ELF-1 (cell line): ENCODE measurements around the gene PBX1.

Source experiments
- DNase-seq: peaks from one replicate; pipeline ENCODE4 v3.0.0-alpha.2; 2016; ENCODE audit warnings: low read depth, low spot score

Gene PBX1

GRCh38 chr1:164720440-164721227 is 161.7 kb downstream of the PBX1 start:
- no peak for DNase-seq

- no peak for DNase-seq
These were observed 162.2 kb downstream of the PBX1 start for GRCh38 chr1:164721228-164721496.

GRCh38 chr1:164723296-164723798 is 164.4 kb downstream of the PBX1 start:
- DNase-seq = no peak

DNA sequence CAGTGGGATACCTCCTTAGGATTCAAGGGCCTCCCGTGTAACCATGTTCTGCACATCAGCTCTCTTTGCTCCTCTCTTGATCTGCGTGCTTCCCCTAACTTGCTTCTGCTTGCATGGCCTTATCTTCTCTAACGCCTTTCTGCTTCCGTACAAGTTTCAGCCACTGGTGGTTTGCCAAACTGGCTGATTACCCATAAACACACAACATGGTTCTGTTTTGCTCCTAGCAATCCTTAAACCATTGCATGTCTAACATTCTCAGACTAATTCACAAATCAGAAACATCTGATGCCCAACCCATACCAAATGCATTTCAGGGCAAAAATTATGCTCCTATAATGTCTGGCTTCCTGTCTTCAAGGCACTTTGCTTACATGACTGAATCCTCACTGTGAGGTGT is 166.4 kb downstream of the PBX1 start:
- no peak for DNase-seq

- no peak for DNase-seq
These were observed 167.3 kb downstream of the PBX1 start for GRCh38 chr1:164726235-164726634.

DNA sequence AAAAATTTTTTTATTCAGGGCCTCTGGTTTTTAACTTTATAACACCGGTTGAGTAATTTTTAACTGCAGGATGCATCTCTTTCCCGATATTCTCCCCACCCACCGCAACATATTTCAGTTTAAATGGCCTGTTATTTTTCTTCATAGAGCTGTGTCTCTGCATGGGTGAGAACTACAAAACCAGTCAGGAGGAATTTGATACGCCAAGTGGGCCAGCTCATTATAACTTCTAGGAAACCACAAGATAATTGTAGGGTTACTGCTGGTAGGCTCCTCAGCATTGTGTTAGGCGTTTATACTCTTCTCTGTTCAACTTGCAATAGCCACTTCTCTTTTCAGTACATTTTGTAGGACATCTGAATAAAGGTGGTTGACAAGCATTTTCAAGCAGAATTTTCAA is 169.7 kb downstream of the PBX1 start:
- DNase-seq = no peak

GRCh38 chr1:164731161-164731876 is 172.3 kb downstream of the PBX1 start:
- DNase-seq = peak; percentile 26

- DNase-seq = no peak
These were observed 174.1 kb downstream of the PBX1 start for GRCh38 chr1:164733070-164733469.

GRCh38 chr1:164733734-164734133 is 174.8 kb downstream of the PBX1 start:
- DNase-seq = no peak

DNA sequence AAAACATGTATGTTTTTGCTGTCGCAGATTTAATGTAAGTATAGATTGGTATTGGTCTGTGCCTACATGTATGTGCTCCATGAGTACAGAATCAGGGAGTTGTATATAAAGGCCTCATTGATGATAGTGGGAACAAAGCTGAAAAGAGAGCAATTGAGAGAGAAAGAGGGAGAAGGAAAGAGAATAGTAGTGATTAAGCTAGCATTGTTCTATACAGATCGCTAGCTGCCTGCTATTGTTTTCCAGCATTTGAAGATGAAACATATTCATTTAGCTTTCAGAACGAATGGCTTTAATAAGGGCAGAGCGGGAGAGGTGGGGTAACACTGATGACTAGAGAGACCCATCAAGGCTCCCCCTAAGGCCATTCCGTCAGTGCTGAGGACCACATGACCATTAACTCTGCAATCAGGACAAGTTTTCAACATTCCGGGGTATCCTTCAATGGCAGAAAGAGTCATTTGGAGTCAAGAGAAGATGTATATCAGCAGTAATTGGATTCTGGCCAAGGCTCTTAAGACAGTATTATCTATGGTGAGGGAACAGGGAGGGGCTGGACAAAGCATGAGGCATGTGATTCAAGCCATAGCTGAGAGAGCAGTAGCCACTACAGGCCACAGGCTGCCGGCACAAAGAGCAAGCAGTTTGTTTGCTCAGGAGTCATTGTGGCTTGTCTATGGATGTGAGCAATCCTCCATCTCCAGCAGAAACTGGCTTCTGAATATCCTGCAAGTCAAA is 176.5 kb downstream of the PBX1 start:
- DNase-seq = peak; percentile 36

- DNase-seq = no peak
These were observed 177.2 kb downstream of the PBX1 start for GRCh38 chr1:164736137-164736536.

- no peak for DNase-seq
These were observed 180.2 kb downstream of the PBX1 start for GRCh38 chr1:164739189-164739588.

DNA sequence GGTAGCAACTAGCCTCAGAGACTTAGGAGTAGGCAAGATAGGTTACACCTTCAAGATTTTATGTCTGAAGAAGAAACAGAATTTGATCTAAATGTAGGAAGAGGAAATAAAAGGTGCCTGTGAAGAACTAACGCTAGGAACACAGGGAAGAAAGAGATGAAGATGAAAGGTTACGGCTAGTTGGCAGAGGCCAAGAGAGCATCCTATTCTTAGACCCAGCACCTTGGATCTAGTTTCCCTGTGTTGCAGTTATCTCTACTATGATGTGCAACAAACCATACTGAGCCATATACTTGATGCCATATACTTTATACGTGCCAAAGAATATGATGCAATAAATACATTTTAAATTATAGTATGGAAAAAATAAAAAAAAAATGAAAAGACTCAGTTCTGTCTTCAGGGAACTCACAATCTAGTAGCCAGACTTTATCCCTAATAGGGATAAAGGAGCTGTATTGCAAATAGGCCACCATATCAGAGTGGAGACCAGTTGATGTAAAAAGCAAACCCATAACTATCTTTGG is 181.1 kb downstream of the PBX1 start:
- DNase-seq = no peak

- DNase-seq = no peak
These were observed 183.8 kb downstream of the PBX1 start for GRCh38 chr1:164742745-164743144.

DNA sequence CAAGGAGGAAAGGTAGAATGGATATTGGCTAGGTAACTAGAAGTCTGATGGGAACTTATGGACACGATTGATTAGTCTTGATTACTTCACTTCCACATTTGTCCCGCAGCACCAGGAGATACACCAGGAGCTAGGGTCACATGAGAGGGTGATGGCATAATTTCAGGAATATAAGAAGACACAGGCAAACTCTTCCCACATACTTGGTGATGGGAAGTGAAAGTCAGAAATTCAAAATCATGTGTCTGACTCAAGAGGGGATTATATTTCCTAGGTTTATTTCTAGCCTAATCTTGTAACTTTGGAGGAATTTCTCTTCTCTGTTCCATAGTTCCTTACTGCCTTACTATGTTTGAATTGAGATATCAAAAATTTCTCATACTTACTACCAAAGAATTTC is 185.0 kb downstream of the PBX1 start:
- DNase-seq = no peak

DNA sequence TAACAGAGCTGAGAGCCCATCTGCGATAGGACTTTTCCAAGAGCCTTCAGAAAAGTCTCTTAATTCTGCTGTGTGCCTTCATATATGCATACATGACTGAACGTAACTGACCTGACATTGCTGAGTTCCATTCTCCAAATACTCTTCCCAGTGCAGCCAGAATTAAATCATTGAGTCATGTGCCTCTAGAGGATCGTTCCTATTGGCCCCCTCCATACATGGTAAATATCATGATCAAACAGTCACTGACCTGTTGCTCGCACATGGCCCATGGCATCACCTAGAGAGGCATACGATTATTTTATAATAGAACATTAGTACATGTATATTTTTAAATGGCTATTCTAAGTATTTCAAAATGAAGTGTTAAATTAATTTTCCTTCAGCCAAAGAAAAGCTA is 186.8 kb downstream of the PBX1 start:
- no peak for DNase-seq

GRCh38 chr1:164746632-164747031 is 187.6 kb downstream of the PBX1 start:
- no peak for DNase-seq

DNA sequence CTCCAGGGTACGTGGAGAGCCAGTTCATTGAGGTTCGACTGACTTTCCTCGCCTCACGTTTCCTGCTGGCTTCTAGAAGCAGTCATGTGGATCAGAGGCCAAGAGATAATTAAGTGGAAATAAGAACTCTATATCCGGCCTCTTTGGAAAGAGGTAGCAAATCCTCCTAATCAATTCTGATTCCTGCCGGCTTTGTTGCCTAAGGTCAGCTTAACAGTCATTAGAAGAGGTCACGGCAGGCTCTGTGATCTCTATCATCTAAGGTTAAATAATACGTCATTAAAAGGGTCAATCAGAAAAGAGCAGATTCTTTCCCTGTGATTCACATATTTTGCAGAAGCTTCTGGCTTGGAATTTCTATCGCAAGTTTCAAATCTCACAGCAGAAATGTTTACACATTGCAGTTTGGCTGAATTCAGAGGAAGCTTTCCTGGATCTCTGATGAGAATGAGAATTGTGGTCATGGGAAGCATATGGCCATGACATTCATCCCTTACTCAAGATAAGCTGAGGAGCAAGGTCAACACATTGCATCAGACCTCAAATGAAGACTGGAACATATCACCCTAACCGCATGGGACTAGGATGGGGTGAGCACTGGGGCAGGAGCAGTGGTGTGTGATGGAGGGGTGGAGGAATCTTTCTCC is 189.4 kb downstream of the PBX1 start:
- peak; percentile 23 for DNase-seq

DNA sequence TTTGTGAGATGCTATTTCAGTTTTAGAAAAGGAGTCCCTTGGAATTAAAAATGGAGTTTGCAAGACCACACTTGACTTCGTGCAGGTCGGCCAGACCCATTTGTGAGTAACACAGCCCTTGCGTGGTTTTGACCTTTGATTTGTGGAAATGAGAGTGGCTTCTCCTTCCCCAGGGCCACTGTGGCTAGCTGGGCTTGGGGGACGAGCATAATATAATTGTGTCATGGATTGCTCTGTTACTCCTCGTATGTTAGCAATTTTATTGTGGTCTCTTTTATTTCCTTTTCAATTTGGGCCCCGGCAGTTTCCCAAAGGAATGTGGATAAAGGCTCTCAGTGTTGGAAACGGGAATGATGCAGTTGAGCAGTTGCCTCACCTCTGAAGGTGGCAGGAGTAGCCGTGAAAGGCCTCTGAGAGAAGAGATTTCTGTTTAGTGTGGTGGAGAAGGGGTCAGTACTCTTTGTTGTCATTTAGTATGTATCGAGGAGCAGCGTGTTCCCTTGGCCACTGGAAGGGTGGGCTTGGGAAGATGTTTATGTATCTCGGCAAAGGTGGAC is 194.6 kb downstream of the PBX1 start:
- DNase-seq = no peak

DNA sequence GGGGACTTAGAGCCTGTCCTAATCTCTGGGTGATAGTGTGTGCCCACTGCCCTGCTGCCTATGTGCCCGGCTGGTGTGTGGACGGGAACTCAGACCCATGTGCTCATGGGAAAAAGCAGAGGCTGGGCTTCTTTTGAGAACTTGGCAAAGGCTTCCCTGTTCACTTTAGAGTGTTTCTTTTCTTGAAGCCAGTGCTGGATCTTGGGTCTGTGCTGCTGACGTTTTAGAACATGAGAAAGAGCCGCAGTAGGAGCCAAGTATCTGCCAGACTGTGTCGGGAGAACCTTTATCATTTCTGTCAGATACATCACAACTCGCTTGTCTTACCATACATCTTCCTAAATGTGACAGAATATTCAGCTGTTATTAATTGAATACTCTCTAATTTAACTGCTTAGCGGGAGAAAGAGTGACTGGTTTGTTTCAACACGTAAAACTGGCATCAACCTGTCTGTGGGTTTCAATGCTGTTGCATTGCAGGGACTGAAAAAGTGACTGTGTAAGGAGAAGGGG is 195.2 kb downstream of the PBX1 start:
- no peak for DNase-seq

DNA sequence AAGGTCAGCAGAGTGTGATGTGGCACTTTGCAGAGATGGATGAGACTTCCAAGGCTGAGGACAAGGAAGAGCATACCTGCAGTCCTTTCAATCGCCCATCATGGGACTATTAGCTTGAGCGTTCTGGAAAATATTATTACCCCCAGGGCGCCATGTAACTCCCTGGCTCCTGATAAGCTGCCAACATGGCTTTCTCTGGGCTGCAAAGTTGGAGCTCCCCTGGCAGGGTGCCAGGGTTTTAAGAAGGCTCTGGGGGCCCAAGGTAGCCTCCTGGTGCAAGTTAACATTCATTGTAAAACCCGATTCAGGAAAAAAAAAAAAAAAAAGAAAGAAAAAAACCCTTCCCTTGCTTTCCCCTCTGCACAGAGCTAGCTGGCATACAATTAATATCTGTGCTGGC is 196.7 kb downstream of the PBX1 start:
- no peak for DNase-seq
